ENCODE data around the gene BCL7C.

- TF ChIP-seq POLR2A (IDR thresholded peaks at IDR 0.05; ENCODE audit: low read length) (no peak), MAFK (IDR thresholded peaks at IDR 0.05; ENCODE audit: partially characterized antibody) (no peak), CTCF (IDR thresholded peaks at IDR 0.05) (no peak), RFX5 (IDR thresholded peaks at IDR 0.05) (no peak), PBX3 (IDR thresholded peaks at IDR 0.05) (no peak), MAX (IDR thresholded peaks at IDR 0.05) (no peak), ZNF302 (CRISPR knock-in tag; IDR thresholded peaks at IDR 0.05) (no peak)
Observed at GRCh38 chr16:30886145-30886544, 7.7 kb downstream of the BCL7C start.

Data from A549 (cell line).